Astrocyte (in vitro differentiated cells and primary cell): ENCODE measurements around the gene LUZP2. TPM values are rescaled to one million over a fixed set of nuclear protein-coding genes. Genes with fewer than 3 reads are reported as not detected.

Experiments
- DNase-seq: peaks from one replicate; pipeline ENCODE4 v3.0.0-alpha.2; 2010; ENCODE audit warnings: low read depth
- FAIRE-seq: peaks from 2 replicates; lab custom pipeline; 2011; peaks lifted over from hg19 to GRCh38; lab: Jason Lieb, UNC
- H2AFZ ChIP-seq: 2 replicates; pipeline ENCODE4 v1.6.0; 2012; ENCODE audit warnings: low read depth, low read length, inconsistent platforms
- H3K27ac ChIP-seq: 2 replicates; pipeline ENCODE4 v1.5.1; 2011; ENCODE audit warnings: low read depth, low read length, inconsistent platforms
- H3K27me3 ChIP-seq: 2 replicates; pipeline ENCODE4 v1.6.0; 2011; ENCODE audit warnings: low read length, inconsistent platforms; ENCODE audit not compliant: insufficient read depth
- H3K36me3 ChIP-seq: 2 replicates; pipeline ENCODE4 v1.5.1; 2011; ENCODE audit warnings: low read length, inconsistent platforms; ENCODE audit not compliant: insufficient read depth
- H3K4me1 ChIP-seq: 2 replicates; pipeline ENCODE4 v1.5.1; 2011; ENCODE audit warnings: low read length, inconsistent platforms; ENCODE audit not compliant: insufficient read depth
- H3K4me2 ChIP-seq: 2 replicates; pipeline ENCODE4 v1.6.0; 2012; ENCODE audit warnings: low read length, inconsistent platforms
- H3K4me3 ChIP-seq: 2 replicates; pipeline ENCODE4 v1.5.1; 2011; ENCODE audit warnings: low read depth, mild to moderate bottlenecking, low read length, inconsistent platforms; ENCODE audit not compliant: insufficient read depth
- H3K79me2 ChIP-seq: 2 replicates; pipeline ENCODE4 v1.6.0; 2012; ENCODE audit warnings: mild to moderate bottlenecking, low read length, inconsistent platforms; ENCODE audit not compliant: insufficient read depth
- H3K9ac ChIP-seq: 2 replicates; pipeline ENCODE4 v1.6.0; 2012; ENCODE audit warnings: mild to moderate bottlenecking, low read length, inconsistent platforms
- H3K9me3 ChIP-seq: 2 replicates; pipeline ENCODE4 v1.5.1; 2012; ENCODE audit warnings: low read depth, mild to moderate bottlenecking, low read length, inconsistent platforms; ENCODE audit not compliant: insufficient read depth
- H4K20me1 ChIP-seq: 2 replicates; pipeline ENCODE4 v1.6.0; 2012; ENCODE audit warnings: low read length, inconsistent platforms; ENCODE audit not compliant: insufficient read depth
- H3K27ac Mint-ChIP-seq: one replicate; pipeline ENCODE4 v1.8.0; 2021; ENCODE audit warnings: mild to moderate bottlenecking, mixed read lengths; ENCODE audit not compliant: unreplicated experiment
- H3K27me3 Mint-ChIP-seq: one replicate; pipeline ENCODE4 v1.8.0; 2021; ENCODE audit warnings: low read depth, mixed read lengths; ENCODE audit not compliant: unreplicated experiment
- H3K36me3 Mint-ChIP-seq: one replicate; pipeline ENCODE4 v1.8.0; 2021; ENCODE audit warnings: low read depth, mixed read lengths; ENCODE audit not compliant: unreplicated experiment
- H3K4me1 Mint-ChIP-seq: one replicate; pipeline ENCODE4 v1.8.0; 2021; ENCODE audit warnings: low read depth, mixed read lengths; ENCODE audit not compliant: unreplicated experiment
- H3K4me3 Mint-ChIP-seq: one replicate; pipeline ENCODE4 v1.8.0; 2021; ENCODE audit warnings: mild to moderate bottlenecking, moderate library complexity, mixed read lengths; ENCODE audit not compliant: unreplicated experiment
- H3K9me3 Mint-ChIP-seq: one replicate; pipeline ENCODE4 v1.8.0; 2021; ENCODE audit warnings: mild to moderate bottlenecking, mixed read lengths; ENCODE audit not compliant: unreplicated experiment
- CTCF ChIP-seq: IDR thresholded peaks from 2 replicates; pipeline ENCODE4 v1.5.1; 2011; ENCODE audit warnings: low read depth, mild to moderate bottlenecking, inconsistent platforms, low read length, moderate library complexity; ENCODE audit not compliant: insufficient read depth
- EZH2 ChIP-seq: IDR thresholded peaks from 2 replicates; pipeline ENCODE4 v1.6.1; 2012; ENCODE audit warnings: mild to moderate bottlenecking, low read length, inconsistent platforms; ENCODE audit not compliant: insufficient read depth
- total RNA-seq: library from RNA; stranded (reverse); gene quantifications from 2 replicates; pipeline ENCODE4 v1.2.1, GENCODE V29; 2021

Gene LUZP2
- total RNA-seq, 1 donor from 2014 or later, result 2.3 TPM

GRCh38 chr11:24592360-24592759, 95.5 kb downstream of the LUZP2 start:
- Histone ChIP-seq H3K27me3 (no peaks in the 10 kb centered on the region), H3K9ac (no peak overlapping the region), H3K79me2 (no peaks in the 10 kb centered on the region), H3K4me3 (no peak overlapping the region), H3K4me2 (no peak overlapping the region), H3K27ac (no peak overlapping the region), H3K4me1 (peaks cover 10% of the 10 kb centered on the region), H3K36me3 (no peaks in the 10 kb centered on the region), H4K20me1 (no peaks in the 10 kb centered on the region), H2AFZ (no peak overlapping the region), H3K9me3 (no peaks in the 10 kb centered on the region)
- H3K27ac Mint-ChIP-seq, result no peak overlapping the region
- no peaks in the 10 kb centered on the region for H3K9me3 Mint-ChIP-seq
- no peaks in the 10 kb centered on the region for H3K36me3 Mint-ChIP-seq
- TF ChIP-seq CTCF, result no peak
- no peak for TF ChIP-seq EZH2
- H3K27me3 Mint-ChIP-seq, result no peaks in the 10 kb centered on the region
- peaks cover 15% of the 10 kb centered on the region for H3K4me1 Mint-ChIP-seq
- no peak overlapping the region for H3K4me3 Mint-ChIP-seq
- DNase-seq (peak; percentile 30), FAIRE-seq (no peak)

GRCh38 chr11:24593332-24593731, 96.5 kb downstream of the LUZP2 start:
- Histone ChIP-seq H3K9ac (no peak overlapping the region), H3K4me3 (no peak overlapping the region), H3K9me3 (no peaks in the 10 kb centered on the region), H3K4me1 (peaks cover 5% of the 10 kb centered on the region), H3K27ac (no peak overlapping the region), H4K20me1 (no peaks in the 10 kb centered on the region), H3K36me3 (no peaks in the 10 kb centered on the region), H2AFZ (no peak overlapping the region), H3K27me3 (no peaks in the 10 kb centered on the region), H3K79me2 (no peaks in the 10 kb centered on the region), H3K4me2 (no peak overlapping the region)
- Mint-ChIP-seq H3K9me3 (no peaks in the 10 kb centered on the region), H3K27ac (no peak overlapping the region), H3K4me1 (peaks cover 8% of the 10 kb centered on the region), H3K4me3 (no peak overlapping the region), H3K27me3 (no peaks in the 10 kb centered on the region), H3K36me3 (no peaks in the 10 kb centered on the region)
- TF ChIP-seq EZH2, result no peak
- FAIRE-seq (no peak), DNase-seq (no peak)

GRCh38 chr11:24594401-24594800, 97.5 kb downstream of the LUZP2 start:
- Histone ChIP-seq H2AFZ (no peak overlapping the region), H3K4me2 (no peak overlapping the region), H3K79me2 (no peaks in the 10 kb centered on the region), H3K27me3 (no peaks in the 10 kb centered on the region), H3K4me3 (no peak overlapping the region), H3K9me3 (no peaks in the 10 kb centered on the region), H3K4me1 (peaks cover 5% of the 10 kb centered on the region), H3K36me3 (no peaks in the 10 kb centered on the region), H4K20me1 (no peaks in the 10 kb centered on the region), H3K27ac (no peak overlapping the region), H3K9ac (no peak overlapping the region)
- H3K4me1 Mint-ChIP-seq, result peaks cover 5% of the 10 kb centered on the region
- H3K9me3 Mint-ChIP-seq, result no peaks in the 10 kb centered on the region
- H3K27ac Mint-ChIP-seq, result no peak overlapping the region
- no peaks in the 10 kb centered on the region for H3K36me3 Mint-ChIP-seq
- no peak for TF ChIP-seq CTCF
- no peak for DNase-seq
- FAIRE-seq, result no peak
- no peaks in the 10 kb centered on the region for H3K27me3 Mint-ChIP-seq
- H3K4me3 Mint-ChIP-seq, result no peak overlapping the region
